HG03558 (cell line): ENCODE results near the gene KLHDC7B.

Source experiments
- ATAC-seq: cut with Tn5 transposase; IDR thresholded peaks from one replicate; pipeline ENCODE4 v1.9.1; 2021; ENCODE audit warnings: moderate number of reproducible peaks; ENCODE audit not compliant: unreplicated experiment; ENCODE audit errors: extremely low read depth

KLHDC7B gene

GRCh38 chr22:50569896-50570535 is 24.3 kb downstream of the KLHDC7B start:
- ATAC-seq, result no peak

DNA sequence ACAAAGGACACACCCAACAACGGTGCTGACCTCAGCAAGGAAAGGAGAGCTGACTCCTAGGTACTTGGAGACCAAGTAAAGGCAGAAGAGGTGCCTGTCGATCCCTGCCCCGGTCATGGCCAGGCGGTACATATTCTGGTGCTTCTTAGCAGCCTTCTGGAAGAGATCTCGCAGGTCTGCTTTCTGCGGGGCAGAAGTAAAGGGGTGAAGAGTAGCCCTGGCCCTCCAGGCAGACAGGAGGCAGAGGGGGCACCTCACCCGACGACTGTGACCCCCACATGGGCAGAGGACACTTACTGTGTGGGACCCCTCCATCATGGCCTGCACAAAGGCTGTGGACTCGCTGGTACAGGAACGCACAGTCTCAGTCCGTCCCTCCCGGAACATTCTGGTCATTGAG is 25.2 kb downstream of the KLHDC7B start:
- ATAC-seq, result no peak

DNA sequence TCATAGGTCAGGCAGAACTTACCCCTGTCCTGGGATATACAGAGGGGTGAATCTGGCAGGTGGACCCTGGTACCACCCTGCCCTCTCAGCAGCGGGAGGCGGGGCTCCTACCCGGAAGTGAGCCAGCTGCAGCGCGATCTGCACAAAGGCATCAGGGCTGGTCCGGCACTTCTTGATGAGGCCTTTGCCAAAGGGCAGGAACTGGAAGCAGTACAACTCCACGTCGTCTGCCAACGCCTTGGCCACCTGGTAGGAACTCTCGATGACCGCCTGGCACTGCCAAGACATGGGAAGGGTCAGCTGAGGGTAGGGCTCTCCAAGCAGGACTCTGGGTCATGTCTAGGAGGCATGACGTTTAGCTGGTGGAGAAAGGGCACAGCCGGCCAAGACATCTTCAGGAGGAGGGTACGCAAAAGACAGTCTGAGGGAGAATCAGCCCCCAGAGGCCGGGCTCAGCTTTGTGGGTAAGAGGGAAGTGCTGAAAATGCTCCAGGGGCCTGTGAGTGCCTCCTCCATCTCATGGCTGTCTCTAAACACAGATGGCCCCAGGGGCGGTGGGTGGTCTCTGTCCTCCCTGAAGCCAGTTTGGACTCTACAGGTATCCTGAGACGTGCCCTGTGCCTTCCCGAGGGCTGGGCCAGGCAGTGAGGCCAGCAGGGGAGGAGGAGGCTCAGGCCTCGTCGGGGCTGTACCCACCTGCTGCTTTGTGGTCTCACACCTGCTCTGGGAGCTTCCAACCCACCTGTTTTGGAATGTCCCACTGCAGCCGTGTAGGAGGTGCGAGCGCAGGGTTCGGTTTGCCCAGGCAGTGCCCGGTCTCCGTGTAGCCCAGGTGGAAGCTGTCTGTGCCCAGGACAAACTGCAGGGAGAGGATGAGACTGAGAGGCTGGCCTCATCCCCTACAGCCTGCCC is 25.8 kb downstream of the KLHDC7B start:
- ATAC-seq, result no peak

DNA sequence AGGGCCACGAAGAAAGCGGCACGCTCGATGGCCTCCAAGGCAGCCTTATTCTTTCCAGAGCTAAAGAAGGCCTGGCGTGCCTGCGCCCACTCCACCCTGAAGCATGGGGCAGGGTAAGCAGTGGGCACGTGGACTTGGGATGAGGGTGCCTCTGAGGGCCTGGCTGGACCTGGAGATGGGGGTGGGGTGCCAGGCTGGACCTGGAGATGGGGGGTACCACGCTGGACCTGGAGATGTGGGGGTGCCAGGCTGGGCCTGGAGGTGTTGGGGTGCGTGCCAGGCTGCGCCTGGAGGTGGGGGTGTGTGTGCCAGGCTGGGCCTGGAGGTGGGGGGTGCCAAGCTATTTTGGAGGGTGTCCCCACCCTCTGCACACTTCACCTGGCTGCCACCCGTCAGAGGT is 27.3 kb downstream of the KLHDC7B start:
- ATAC-seq, result no peak

DNA sequence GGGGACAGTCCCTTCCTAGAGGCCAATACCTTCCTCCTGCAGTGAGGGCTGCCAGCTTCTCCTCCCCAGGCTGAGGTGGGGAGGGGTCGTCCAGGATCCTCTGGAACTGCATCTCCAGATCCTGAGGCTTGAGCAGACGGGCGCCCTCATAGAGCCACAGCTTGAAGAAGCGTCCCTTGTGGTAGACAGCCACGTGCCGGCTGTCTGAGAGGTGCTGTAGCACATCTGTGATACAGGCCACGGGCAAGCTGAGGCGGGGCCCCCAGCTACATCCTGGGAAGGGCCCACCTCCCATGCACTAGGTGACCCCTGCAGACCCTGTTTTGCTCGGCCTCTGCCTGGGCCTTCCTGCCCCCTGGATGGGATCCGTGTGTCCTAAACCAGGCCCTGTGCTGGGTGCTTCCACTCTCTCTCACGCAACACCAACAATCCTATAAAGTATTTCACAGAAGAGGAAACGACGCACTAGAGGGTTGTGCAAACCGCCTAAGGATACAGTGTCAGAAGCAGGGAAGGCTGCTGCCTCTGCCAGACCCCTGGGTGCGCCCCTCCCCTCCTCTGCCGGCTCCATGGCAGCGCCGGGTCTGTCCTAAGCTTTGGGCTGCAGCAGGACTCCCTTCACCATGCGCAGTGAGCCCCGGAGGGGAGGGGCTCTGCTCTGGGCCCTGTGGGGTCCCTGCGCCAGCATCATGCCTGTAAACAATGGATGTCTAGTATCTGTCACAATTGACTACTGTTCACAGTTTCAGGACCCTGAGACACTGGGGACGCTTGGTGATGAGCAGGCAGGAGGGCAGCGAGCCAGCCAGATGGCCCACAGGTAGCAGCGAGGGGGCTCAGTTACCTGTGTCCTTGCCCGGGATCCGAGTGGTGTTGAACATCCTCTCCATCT is 28.0 kb downstream of the KLHDC7B start:
- no peak for ATAC-seq

DNA sequence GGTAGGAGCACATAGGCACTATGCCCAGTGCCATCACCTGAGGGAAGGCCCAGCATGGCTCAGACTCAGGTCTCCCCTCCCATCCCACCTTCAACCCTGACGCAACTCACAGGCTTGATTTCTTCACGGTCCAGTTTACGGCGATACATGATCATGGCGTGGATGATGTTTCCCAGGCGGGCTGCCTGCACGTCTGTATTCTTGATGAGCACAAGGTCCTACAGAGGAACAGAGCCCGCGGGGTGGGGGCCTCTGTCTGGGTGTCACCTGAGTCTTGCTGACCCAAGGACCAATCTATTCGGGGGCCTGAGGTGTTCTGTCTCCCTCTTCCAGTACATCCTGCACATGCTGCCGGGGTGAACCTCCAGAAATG is 28.7 kb downstream of the KLHDC7B start:
- ATAC-seq, result no peak

GRCh38 chr22:50575426-50575941 is 29.8 kb downstream of the KLHDC7B start:
- no peak for ATAC-seq

GRCh38 chr22:50576070-50576469 is 30.4 kb downstream of the KLHDC7B start:
- no peak for ATAC-seq

DNA sequence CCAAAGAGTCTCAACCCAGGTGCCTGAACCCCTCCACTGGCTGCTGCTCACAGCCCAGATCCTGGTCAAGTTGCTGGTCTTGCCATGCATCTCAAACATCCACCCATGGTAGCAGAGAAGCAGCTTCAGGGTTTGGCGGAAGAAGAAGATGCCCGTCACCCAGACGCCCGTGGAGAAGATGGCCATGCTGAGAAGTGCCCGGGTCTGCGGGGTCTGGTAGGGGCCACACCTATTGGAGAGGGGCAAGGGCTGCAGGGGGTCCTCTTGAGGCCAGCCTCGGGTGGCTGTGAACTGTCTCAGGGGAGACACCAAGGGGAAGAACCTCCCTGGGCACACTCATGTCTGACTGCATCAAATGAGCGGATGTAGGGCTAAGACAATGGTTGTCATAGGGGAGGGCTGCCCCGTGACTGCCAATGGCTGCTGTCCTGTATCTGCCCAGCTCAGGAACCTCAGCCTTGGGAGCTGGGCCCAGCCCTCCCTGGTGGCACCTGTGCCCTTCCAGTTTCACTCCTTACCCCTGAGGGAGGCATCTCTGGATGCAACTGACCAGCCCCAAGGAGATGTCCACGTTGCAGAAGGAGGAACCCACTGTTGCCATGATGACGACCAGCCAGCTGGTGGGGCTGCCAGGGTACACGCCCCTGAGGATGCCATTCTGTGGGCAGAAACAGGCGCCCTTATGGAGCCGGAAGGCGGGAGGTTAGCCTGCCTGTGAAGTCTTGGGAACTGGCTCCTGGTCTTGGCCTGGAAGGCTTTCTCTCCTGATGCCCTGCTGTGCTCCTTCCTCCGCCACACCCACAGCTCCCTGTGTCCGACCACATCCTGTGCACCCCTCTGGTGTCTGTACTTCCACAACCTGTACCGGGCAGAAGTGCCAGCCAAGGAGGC is 31.4 kb downstream of the KLHDC7B start:
- ATAC-seq, result no peak

DNA sequence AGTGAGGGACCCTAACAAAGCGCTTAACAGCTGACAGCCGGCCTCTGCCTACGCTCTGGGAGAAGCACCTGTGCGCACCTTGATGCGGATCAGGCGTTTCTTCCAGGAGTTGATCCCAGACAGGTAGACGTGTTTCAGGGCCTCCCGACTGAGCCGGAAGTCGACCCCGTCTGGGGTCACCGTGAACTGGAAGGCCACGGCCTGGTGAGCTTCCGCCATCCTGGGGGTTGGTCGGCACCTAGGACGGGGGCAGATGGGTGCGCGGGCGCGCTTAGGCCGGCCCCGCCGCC is 31.9 kb downstream of the KLHDC7B start:
- no peak for ATAC-seq

DNA sequence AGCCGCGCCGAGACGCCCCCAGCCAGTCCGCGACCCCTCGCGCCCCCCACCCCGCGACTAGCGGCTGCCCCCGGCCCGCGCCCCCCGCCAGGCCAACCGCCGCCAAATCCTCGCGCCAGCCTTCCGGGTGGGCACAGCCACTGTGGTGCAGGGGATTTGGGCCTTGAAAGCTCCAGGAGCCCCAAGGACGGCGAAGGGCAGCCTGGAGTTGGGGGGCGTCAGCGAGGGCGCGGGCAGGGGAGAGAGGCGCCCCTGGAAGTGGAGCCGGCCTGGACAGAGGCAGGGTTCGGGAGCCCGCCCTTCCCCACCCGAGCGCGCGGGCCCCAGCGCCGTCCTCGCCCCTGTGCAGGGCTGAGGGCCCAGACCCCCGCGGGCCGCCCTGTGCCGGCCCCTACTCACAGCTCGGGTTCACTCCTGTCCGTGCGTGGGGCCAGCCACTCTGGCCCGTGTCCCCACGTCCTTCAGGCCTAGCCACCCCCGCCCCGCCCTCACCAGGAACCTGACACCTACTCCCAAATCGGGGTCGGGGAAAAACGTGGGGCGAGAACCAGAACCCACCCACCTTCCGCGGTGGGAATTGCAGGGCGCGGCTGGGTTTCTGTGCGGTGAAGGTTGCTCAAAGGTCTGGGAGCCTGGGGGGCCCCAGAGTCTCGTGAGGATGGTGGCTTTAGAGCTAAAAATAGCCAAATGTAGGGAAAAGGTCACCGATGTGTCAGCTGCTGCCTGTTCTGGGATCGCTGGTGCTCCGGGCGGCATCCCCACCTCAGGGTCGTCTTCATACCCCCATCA is 32.5 kb downstream of the KLHDC7B start, which contains the start of gene CPT1B:
Gene CPT1B, minus strand, starts transcription at position 441 of the 789 bp plus-strand sequence. CDS start 512 bp downstream, outside the sequence.
- no peak for ATAC-seq

DNA sequence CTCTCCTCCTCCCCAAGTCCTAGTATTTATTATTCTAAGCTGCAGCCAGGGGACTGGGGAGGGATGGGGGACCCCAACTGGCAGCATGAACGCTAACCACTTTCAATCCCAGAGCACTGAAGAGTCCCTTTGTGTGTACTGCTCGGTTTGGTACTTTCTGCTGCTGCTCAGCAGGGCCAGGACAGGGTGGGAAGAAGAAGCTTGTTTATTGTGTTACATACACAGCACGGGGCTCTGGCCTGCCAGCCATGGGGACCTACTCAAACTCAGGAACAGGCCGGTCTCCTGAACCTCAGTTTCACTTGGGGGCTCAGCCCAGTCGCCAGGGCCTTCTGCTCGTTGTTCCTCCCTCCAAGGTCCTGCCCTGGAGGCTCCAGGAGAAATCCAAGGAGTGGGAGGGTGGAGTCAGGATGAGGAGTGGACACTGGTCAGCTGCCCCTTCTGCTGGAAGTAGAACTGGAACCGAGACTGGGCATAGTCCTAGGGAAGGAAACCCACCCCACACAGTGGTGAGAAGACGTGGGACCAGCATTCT is 33.1 kb downstream of the KLHDC7B start:
- ATAC-seq, result no peak

- ATAC-seq, result no peak
These were observed 34.1 kb downstream of the KLHDC7B start for GRCh38 chr22:50579752-50580151.

- no peak for ATAC-seq
These were observed 35.6 kb downstream of the KLHDC7B start for GRCh38 chr22:50581031-50581949.

- ATAC-seq, result no peak
These were observed 36.3 kb downstream of the KLHDC7B start for GRCh38 chr22:50581950-50582492.

- peak; percentile 66 for ATAC-seq
These were observed 37.0 kb downstream of the KLHDC7B start, which contains the start of gene CHKB for GRCh38 chr22:50582493-50583293. CHKB (minus strand) TSS chr22:50582849; CDS start chr22:50582781, 68 bp downstream.
